Choroid plexus epithelial cell (primary cell): ENCODE measurements around the gene RNASE7.
"Not testable (repeated sequence)": the region's sequence is repeated elsewhere in the genome, so short reads cannot be mapped to it uniquely, and the experiment has no call there.

Experiments
- DNase-seq: peaks from one replicate; pipeline ENCODE4 v3.0.0-alpha.2; 2010; ENCODE audit warnings: low read depth
- H3K4me3 ChIP-seq: 2 replicates; pipeline ENCODE4 v1.5.1; 2011; ENCODE audit warnings: low read depth, mild to moderate bottlenecking, control low read depth, low read length, moderate library complexity
- TF ChIP-seq, protein P1 (sequence below): conservative IDR thresholded peaks from 2 replicates; pipeline ENCODE4 v1.5.1; 2011; ENCODE audit warnings: low read depth, mild to moderate bottlenecking, control low read depth, inconsistent platforms, low read length, moderate library complexity

Gene RNASE7

DNA sequence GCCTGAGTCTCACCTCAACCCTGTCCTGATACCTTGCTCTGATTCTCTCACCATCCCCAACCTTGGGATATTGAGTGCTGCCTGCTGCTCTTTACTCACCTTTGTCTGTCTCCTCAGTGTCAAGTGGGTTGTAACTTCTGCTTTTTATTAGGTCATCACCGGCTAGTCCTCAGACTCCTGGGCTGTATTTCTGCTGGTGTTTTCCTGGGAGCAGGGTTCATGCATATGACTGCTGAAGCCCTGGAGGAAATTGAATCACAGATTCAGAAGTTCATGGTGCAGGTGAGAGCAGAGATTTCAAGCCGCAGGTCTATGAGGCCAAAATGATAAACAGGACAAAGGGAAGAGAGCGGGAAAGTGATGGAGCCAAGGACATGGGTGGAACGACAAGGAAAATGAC is 42.6 kb upstream of the RNASE7 start:
- TF ChIP-seq, protein P1, sequence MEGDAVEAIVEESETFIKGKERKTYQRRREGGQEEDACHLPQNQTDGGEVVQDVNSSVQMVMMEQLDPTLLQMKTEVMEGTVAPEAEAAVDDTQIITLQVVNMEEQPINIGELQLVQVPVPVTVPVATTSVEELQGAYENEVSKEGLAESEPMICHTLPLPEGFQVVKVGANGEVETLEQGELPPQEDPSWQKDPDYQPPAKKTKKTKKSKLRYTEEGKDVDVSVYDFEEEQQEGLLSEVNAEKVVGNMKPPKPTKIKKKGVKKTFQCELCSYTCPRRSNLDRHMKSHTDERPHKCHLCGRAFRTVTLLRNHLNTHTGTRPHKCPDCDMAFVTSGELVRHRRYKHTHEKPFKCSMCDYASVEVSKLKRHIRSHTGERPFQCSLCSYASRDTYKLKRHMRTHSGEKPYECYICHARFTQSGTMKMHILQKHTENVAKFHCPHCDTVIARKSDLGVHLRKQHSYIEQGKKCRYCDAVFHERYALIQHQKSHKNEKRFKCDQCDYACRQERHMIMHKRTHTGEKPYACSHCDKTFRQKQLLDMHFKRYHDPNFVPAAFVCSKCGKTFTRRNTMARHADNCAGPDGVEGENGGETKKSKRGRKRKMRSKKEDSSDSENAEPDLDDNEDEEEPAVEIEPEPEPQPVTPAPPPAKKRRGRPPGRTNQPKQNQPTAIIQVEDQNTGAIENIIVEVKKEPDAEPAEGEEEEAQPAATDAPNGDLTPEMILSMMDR: no peak
- no peak overlapping the region for H3K4me3 ChIP-seq
- no peak for DNase-seq

DNA sequence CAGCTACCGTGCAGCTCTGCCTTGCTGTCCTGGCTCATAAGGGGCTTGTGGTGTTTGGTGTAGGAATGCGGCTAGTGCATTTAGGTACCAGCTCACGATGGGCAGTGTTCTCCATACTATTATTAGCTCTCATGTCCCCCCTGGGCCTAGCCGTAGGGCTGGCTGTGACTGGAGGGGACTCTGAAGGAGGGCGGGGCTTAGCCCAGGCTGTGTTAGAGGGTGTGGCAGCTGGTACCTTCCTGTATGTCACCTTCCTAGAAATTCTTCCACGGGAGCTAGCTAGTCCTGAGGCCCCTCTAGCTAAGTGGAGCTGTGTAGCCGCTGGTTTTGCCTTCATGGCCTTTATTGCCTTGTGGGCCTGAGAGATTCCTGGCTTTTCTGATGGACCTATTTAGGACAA is 40.9 kb upstream of the RNASE7 start:
- TF ChIP-seq, protein P1: no peak
- H3K4me3 ChIP-seq: no peak overlapping the region
- DNase-seq: no peak

DNA sequence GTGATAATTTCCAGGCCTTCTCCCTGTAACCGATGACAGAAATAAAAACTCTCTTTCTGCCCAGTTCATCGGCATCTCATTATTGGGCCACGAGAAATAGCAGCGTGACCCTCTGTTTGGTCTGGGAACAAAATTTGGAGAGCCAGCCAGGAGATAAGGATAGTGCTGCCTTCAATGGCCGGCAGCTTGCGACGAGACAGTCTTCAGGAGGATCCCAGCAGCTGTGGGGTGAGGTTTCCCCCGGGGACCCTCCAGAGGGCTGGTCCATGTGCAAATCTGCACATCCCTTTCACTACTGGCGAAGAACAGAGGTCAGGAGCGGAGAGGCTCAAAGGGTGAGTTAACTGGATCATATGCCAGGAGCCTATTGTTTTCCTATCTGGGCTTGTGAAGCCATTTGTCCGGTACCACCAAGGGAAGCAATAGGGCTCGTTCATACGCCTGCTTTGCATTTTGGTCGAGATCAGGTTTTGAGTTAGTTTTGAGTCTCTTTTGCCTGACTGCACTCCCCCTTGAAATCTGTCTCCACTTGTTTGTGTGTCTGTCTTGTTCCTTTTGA is 38.3 kb upstream of the RNASE7 start:
- no peak for DNase-seq
- TF ChIP-seq, protein P1: no peak
- no peak overlapping the region for H3K4me3 ChIP-seq

DNA sequence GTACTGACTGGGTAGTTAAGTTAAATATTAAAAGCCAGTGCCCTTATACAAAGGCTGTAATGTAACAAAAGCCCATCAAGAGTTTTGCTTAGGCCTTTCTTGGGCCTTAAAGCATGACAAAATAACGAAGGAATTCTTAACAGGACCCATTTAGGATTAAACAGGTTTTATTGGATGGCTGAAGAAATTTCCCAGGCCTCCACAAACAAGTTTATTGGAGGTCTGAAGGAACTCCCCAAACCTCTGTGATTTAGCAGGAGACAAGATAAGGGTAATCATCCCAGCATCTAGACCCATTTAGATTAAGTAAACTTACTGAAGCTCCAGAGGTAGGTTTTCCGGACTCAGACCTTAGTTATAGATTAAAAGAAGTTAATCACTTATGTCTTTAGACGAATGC is 32.4 kb upstream of the RNASE7 start:
- not testable (repeated sequence) for H3K4me3 ChIP-seq, DNase-seq

DNA sequence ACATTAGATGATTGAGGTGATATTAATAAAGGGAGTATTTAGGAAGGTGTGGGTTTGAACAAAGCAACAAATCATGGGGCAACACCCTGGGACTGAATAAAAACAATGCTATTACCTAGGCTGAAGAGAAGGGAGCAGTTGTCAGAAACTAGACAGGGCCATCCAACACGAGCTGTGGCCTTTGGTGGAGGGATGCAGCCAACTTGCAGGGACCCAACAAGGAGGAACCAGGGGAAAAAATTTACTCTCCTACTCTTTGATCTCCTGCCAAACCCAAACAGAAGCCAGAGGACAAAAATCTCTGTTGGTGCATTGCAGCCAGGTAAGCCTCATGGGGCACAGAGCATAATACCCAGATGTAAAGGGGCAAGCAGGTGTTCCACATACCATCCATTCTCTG is 31.0 kb upstream of the RNASE7 start:
- no peak for DNase-seq
- TF ChIP-seq, protein P1: no peak
- H3K4me3 ChIP-seq: no peak overlapping the region

DNA sequence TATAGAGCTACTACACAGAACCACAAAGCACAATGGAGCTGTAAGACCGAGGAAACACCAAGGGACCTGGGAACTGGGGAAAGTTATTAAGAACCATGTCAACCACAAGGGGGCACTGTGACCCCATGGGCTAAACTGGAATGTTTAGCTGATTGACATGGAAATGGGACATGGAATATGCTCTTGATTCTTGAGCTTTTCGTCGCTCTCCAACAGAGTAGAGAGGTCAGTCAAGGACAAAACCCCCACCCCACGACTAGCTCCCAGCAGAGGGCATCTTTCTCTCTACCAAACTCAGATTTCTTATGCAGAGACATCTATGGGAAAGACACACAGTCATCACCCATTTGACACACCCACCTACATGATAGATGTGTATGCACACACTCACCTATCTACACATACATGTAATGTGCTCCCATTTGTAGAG is 27.4 kb upstream of the RNASE7 start:
- DNase-seq: peak; percentile 93
- H3K4me3 ChIP-seq: no peak overlapping the region
- TF ChIP-seq, protein P1: peak; percentile 96

DNA sequence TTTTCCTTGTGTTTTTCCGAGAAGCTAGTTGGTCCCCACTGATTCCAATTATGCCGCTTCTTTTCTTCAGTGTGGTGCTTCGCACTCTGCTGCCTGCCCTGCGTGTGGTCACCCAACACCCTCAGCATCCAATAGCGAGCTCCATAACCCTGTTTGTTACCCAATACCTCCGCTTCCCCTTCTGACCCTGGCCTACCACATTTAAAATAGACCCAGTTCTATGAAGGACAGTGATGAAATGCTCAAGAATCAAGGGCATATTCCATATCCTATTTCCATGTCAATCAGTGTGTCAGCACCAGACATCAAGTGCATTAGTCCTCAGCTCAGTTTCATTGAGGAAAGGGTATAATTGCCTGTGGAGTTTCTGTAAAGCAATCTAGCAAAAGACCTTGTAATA is 26.9 kb upstream of the RNASE7 start:
- TF ChIP-seq, protein P1: no peak
- DNase-seq: no peak
- H3K4me3 ChIP-seq: no peak overlapping the region
